Activated T-cell treated with anti-CD3 and anti-CD28 coated beads for 1 hour (primary cell): Measurements from ENCODE around the gene EPHB4.

Source experiments
- DNase-seq: peaks from one replicate; pipeline ENCODE4 v3.0.0-alpha.2; 2020; ENCODE audit warnings: low read depth

EPHB4 gene

GRCh38 chr7:100854146-100854895 is 27.0 kb upstream of the EPHB4 start:
- DNase-seq = no peak

- peak; percentile 77 for DNase-seq
These were observed 24.9 kb upstream of the EPHB4 start, which contains the start of gene SLC12A9 for GRCh38 chr7:100852048-100852872. SLC12A9 (plus strand) TSS chr7:100852713; CDS start chr7:100854198, 1,485 bp downstream.

- no peak for DNase-seq
These were observed 20.0 kb upstream of the EPHB4 start for GRCh38 chr7:100847360-100847759.

- no peak for DNase-seq
These were observed 13.3 kb upstream of the EPHB4 start for GRCh38 chr7:100840470-100841100.

- no peak for DNase-seq
These were observed 12.0 kb upstream of the EPHB4 start for GRCh38 chr7:100839361-100839760.

GRCh38 chr7:100837099-100837836 is 9.9 kb upstream of the EPHB4 start:
- peak; percentile 64 for DNase-seq

- no peak for DNase-seq
These were observed 9.4 kb upstream of the EPHB4 start for GRCh38 chr7:100836812-100837098.

- DNase-seq = no peak
These were observed 8.8 kb upstream of the EPHB4 start for GRCh38 chr7:100835903-100836811.

- DNase-seq = no peak
These were observed 4.9 kb upstream of the EPHB4 start for GRCh38 chr7:100832281-100832633.

GRCh38 chr7:100830396-100830795 is 3.1 kb upstream of the EPHB4 start:
- DNase-seq = no peak

GRCh38 chr7:100829150-100829716 is 1.9 kb upstream of the EPHB4 start:
- DNase-seq = no peak

- no peak for DNase-seq
These were observed 601 bp downstream of the EPHB4 start for GRCh38 chr7:100826514-100827329.

GRCh38 chr7:100825751-100826513 is 1.4 kb downstream of the EPHB4 start:
- no peak for DNase-seq

GRCh38 chr7:100825215-100825671 is 2.1 kb downstream of the EPHB4 start:
- DNase-seq = no peak

GRCh38 chr7:100824499-100825214 is 2.7 kb downstream of the EPHB4 start:
- no peak for DNase-seq

- DNase-seq = no peak
These were observed 3.8 kb downstream of the EPHB4 start for GRCh38 chr7:100823534-100823933.

GRCh38 chr7:100823140-100823525 is 4.2 kb downstream of the EPHB4 start:
- no peak for DNase-seq
